SK-N-SH (cell line): Measurements from ENCODE around the gene PARD3B.

Experiments used
- POLR2AphosphoS5 ChIP-seq: IDR thresholded peaks from 2 replicates; pipeline ENCODE4 v1.6.1; 2012; ENCODE audit warnings: low read depth, low read length
- RXRA ChIP-seq: IDR thresholded peaks from 2 replicates; pipeline ENCODE4 v1.4.0; 2012; ENCODE audit warnings: low read depth, mild to moderate bottlenecking, borderline replicate concordance
- SIN3A ChIP-seq: IDR thresholded peaks from 2 replicates; pipeline ENCODE4 v1.6.1; 2012; ENCODE audit warnings: low read depth, mild to moderate bottlenecking, low read length, moderate library complexity, borderline replicate concordance
- USF2 ChIP-seq: fragments of 150-350 bp; IDR thresholded peaks from 2 replicates; pipeline ENCODE4 v1.6.1; 2017; ENCODE audit warnings: antibody characterized with exemption, low read length, low read depth, borderline replicate concordance
- TF ChIP-seq, protein P1 (sequence below): fragments of 200-600 bp; sonication (generic); IDR thresholded peaks from 2 replicates; pipeline ENCODE4 v1.6.1; 2017; ENCODE audit warnings: antibody characterized with exemption, mild to moderate bottlenecking, moderate library complexity
- TF ChIP-seq, protein P2 (sequence below): IDR thresholded peaks from 2 replicates; pipeline ENCODE4 v1.4.0; 2012; ENCODE audit warnings: low read depth, borderline replicate concordance

- TF ChIP-seq POLR2AphosphoS5 (no peak), SIN3A (no peak), USF2 (no peak), RXRA (no peak)
- TF ChIP-seq, protein P1, sequence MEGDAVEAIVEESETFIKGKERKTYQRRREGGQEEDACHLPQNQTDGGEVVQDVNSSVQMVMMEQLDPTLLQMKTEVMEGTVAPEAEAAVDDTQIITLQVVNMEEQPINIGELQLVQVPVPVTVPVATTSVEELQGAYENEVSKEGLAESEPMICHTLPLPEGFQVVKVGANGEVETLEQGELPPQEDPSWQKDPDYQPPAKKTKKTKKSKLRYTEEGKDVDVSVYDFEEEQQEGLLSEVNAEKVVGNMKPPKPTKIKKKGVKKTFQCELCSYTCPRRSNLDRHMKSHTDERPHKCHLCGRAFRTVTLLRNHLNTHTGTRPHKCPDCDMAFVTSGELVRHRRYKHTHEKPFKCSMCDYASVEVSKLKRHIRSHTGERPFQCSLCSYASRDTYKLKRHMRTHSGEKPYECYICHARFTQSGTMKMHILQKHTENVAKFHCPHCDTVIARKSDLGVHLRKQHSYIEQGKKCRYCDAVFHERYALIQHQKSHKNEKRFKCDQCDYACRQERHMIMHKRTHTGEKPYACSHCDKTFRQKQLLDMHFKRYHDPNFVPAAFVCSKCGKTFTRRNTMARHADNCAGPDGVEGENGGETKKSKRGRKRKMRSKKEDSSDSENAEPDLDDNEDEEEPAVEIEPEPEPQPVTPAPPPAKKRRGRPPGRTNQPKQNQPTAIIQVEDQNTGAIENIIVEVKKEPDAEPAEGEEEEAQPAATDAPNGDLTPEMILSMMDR, result no peak
- TF ChIP-seq, protein P2, sequence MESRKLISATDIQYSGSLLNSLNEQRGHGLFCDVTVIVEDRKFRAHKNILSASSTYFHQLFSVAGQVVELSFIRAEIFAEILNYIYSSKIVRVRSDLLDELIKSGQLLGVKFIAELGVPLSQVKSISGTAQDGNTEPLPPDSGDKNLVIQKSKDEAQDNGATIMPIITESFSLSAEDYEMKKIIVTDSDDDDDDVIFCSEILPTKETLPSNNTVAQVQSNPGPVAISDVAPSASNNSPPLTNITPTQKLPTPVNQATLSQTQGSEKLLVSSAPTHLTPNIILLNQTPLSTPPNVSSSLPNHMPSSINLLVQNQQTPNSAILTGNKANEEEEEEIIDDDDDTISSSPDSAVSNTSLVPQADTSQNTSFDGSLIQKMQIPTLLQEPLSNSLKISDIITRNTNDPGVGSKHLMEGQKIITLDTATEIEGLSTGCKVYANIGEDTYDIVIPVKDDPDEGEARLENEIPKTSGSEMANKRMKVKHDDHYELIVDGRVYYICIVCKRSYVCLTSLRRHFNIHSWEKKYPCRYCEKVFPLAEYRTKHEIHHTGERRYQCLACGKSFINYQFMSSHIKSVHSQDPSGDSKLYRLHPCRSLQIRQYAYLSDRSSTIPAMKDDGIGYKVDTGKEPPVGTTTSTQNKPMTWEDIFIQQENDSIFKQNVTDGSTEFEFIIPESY, result no peak
These were observed 106.8 kb downstream of the PARD3B start for GRCh38 chr2:204652063-204652462.
